Colonic mucosa (tissue), 4 donors: ENCODE measurements around the gene PARP12. TPM values are rescaled to one million over a fixed set of nuclear protein-coding genes. Genes with fewer than 3 reads are reported as not detected.
A peak's percentile ranks its signal among the peaks of the same experiment; 100 is the strongest.

Experiments used
- DNase-seq: peaks from one replicate; pipeline ENCODE4 v3.0.0-alpha.2; 2020
- H3K27ac ChIP-seq: fragments of 200-600 bp; one replicate; pipeline ENCODE4 v1.8.0; 2021
- H3K27me3 ChIP-seq: fragments of 200-600 bp; one replicate; pipeline ENCODE4 v1.8.0; 2021
- H3K36me3 ChIP-seq: fragments of 200-600 bp; one replicate; pipeline ENCODE4 v1.8.0; 2021
- H3K4me1 ChIP-seq: fragments of 200-600 bp; one replicate; pipeline ENCODE4 v1.8.0; 2021; ENCODE audit warnings: mild to moderate bottlenecking
- H3K4me3 ChIP-seq: fragments of 200-600 bp; one replicate; pipeline ENCODE4 v1.8.0; 2021
- H3K9ac ChIP-seq, 2 donors: one replicate each; pipeline ENCODE4 v1.7.0; 2013; ENCODE audit warnings: control low read depth in 2 of 2, low read depth in 2 of 2, low read length in 2 of 2
- H3K9me3 ChIP-seq: fragments of 200-600 bp; one replicate; pipeline ENCODE4 v1.8.0; 2021
- CTCF ChIP-seq: fragments of 200-600 bp; IDR thresholded peaks from one replicate; pipeline ENCODE4 v1.8.0; 2022; ENCODE audit warnings: antibody characterized with exemption, mild to moderate bottlenecking
- intact Hi-C: fragments of 100-400 bp; cut with DNase I; formaldehyde crosslinking; loops from one replicate; pipeline ENCODE4 v1.14.1; 2022
- total RNA-seq, 2 donors: library from RNA; stranded (reverse); fragmentation: NEBNext Ultra II Directional in 1 of 2; extraction: Animal tissue kit (Norgen Biotek cat#: 25700) in 1 of 2; gene quantifications; one replicate each; pipeline ENCODE4 v1.2.1, GENCODE V29; 2021
- donor health status: healthy.
- donor health status: DM: no; HTN: no; CAD: no.
- donor health status: DM: no; HTN: no; CAD: no.

Gene PARP12
- total RNA-seq, 2 donors from 2014 or later = 33.9 to 39.2 TPM

GRCh38 chr7:140005341-140005740 is 57.4 kb downstream of the PARP12 start:
- no peak overlapping the region for H3K9ac ChIP-seq
- no peaks in the 10 kb centered on the region for H3K36me3 ChIP-seq
- no peaks in the 10 kb centered on the region for H3K4me1 ChIP-seq
- no peak overlapping the region for H3K4me3 ChIP-seq
- TF ChIP-seq CTCF = no peak
- no peaks in the 10 kb centered on the region for H3K9me3 ChIP-seq
- no peaks in the 10 kb centered on the region for H3K27me3 ChIP-seq
- no peak overlapping the region for H3K27ac ChIP-seq
- DNase-seq = no peak
- intact Hi-C loops = no loop called here

DNA sequence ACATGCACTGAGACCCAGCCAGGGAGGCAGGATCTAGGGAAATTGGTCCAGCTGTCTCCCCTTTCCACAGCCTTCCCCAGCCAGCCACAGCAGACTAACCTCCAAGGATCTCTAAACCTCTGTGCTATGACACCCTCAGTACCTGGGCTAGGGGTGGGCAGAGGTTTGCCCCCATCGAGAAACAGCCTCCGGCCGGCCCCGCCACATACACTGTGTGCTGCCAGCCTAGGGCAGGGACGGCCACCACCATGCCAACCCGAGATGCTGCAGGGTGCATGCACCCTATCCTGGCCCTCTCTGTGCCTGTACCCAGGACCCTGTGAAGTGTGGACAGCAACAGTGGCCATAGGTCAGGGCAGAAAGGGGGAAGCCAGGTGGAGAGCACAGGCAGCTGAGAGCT is 58.1 kb downstream of the PARP12 start:
- Histone ChIP-seq H3K36me3 (no peaks in the 10 kb centered on the region), H3K4me3 (no peak overlapping the region), H3K9ac (no peak overlapping the region), H3K27me3 (no peaks in the 10 kb centered on the region), H3K4me1 (no peaks in the 10 kb centered on the region), H3K27ac (no peak overlapping the region), H3K9me3 (no peaks in the 10 kb centered on the region)
- no peak for TF ChIP-seq CTCF
- intact Hi-C loops = loop anchor here (5.0 kb wide), 2 partner anchors 227 to 507 kb away; partner anchors contain the start of gene HIPK2
- DNase-seq = no peak

DNA sequence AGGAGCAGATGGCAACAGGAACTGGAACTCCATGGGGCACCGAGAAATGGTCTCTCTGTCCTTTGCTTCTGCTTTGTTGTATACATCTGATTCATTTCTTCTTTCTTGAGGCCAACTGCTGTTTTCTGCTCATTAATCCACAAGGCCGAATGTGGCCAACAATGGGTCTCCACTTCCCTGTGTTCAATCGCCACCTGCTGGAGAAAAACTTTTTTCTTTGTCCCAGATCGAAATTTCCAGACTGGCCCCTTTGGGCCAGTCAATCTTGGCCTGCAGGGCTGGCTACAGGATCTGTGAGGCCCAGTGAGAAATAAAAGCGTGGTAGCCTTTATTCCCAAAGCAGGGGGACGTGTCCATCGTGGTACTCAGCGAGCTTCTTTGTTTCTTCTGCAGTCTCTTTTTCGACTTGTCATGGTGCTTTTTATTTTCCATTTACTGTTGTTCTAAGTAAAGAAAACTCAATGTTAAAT is 58.8 kb downstream of the PARP12 start:
- DNase-seq = peak; percentile 46
- TF ChIP-seq CTCF = peak; percentile 42
- Histone ChIP-seq H3K27ac (no peak overlapping the region), H3K4me3 (no peak overlapping the region), H3K9ac (no peak overlapping the region), H3K4me1 (no peaks in the 10 kb centered on the region), H3K27me3 (no peaks in the 10 kb centered on the region), H3K36me3 (no peaks in the 10 kb centered on the region), H3K9me3 (no peaks in the 10 kb centered on the region)
- intact Hi-C loops = loop anchor here (2.0 to 5.0 kb wide), 4 partner anchors 227 to 507 kb away; partner anchors contain the start of gene HIPK2

DNA sequence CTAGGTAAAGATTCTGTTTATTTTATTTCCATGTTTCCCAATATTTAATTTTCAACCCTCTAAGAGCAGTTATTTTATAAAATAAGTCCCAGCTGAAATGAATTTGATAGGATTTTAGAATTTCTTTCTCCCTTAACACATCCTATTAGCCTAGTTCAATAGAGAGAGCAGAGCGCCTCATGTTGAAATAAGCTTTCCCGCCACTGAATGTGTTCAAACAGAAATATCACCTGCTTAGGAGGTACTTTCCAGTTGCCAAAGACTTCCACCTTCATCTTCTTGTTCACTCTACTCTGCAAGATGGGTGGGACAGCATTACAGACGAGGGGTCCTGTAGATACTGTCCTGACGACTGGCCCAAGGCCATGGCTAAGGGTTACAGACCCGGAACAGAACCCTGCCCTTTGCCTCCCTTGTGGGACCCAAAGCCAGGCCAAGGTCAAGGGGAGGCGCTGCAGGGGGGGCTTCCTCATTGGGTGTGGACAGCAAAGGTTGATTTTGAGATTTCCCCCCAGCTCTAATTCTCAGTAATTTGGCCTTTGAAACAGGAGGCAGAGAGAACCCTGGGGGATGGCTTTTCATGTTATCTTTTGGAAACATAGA is 62.0 kb downstream of the PARP12 start:
- H3K4me1 ChIP-seq = no peaks in the 10 kb centered on the region
- DNase-seq = no peak
- no peak overlapping the region for H3K27ac ChIP-seq
- no peak overlapping the region for H3K4me3 ChIP-seq
- H3K9me3 ChIP-seq = no peaks in the 10 kb centered on the region
- no peak overlapping the region for H3K9ac ChIP-seq
- intact Hi-C loops = loop anchor here (5.0 kb wide), 2 partner anchors 223 to 503 kb away; partner anchors contain the start of gene HIPK2
- TF ChIP-seq CTCF = no peak
- no peaks in the 10 kb centered on the region for H3K27me3 ChIP-seq
- no peaks in the 10 kb centered on the region for H3K36me3 ChIP-seq

- TF ChIP-seq CTCF = no peak
These were observed 63.2 kb downstream of the PARP12 start for GRCh38 chr7:139999516-139999915.

More at GRCh38 chr7:139999516-139999915, 63.2 kb downstream of the PARP12 start:
- Histone ChIP-seq H3K4me1 (no peaks in the 10 kb centered on the region), H3K27ac (no peak overlapping the region), H3K27me3 (no peaks in the 10 kb centered on the region), H3K9ac (no peak overlapping the region), H3K4me3 (no peak overlapping the region), H3K9me3 (no peaks in the 10 kb centered on the region), H3K36me3 (no peaks in the 10 kb centered on the region)
- intact Hi-C loops = loop anchor here (10.0 kb wide), 1 partner anchor 65 kb away; no protein-coding TSS in a partner anchor
- DNase-seq = no peak
